Measurements from ENCODE around the gene ARHGEF5.
A peak's percentile ranks its signal among the peaks of the same experiment; 100 is the strongest.
"Not testable (repeated sequence)": the region's sequence is repeated elsewhere in the genome, so short reads cannot be mapped to it uniquely, and the experiment has no call there.

Gene ARHGEF5

DNA sequence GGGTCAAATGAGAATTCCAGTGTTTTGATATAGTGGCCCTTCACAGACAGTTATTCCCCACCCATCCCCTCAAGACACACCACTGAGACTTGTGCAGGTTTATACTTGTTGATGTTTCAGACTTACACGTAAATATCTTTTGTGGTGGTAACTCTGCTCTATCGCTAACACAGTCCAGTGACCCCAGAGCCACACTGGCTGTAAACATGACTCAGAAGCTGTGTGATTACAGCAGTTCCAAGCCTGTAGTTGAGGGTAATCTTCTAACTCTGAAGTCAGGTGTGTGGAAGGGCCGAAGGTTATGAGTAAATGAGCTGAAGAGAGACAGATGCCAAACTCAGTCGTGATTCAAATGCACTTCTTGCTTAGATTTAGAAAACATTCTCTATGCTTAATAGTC lies 28.9 kb downstream of the ARHGEF5 start:
- DNase-seq (ENCODE audit: low read depth, low spot score) = peak; percentile 60

DNA sequence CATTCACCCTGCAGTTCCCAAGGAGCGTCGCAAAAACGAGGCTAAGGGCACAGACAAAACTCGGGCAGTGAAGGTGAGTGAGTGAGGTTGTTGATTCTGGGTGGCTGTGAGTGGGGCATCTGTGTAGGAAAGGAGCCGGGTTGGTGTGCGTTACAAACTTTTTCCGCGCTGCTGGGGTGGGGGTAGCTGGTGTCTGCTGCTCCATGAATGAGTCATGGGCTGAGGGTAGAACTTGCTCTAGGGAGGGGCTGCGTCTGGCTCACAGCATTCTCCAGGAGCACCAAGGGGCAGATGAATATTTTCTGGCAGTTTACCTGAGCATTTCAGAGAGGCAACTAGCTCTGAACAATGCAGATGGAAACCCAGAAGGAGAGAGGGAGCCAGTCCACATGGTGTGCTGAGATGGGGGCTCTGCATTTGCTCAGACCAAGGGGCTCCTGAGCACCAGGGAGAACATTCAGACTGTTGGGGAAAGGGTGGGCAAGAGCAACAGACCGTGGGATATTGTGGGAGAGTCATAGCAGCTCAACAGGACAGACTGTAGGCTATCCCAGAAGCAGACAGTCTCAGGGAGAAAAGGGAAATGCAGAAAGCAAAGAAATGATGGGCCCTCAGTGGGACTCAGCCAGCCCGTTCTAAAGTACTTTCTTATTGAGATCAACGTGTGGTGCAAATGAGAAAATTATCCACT lies 29.5 kb downstream of the ARHGEF5 start:
- peak; percentile 89 for DNase-seq (ENCODE audit: low read depth, low spot score)

DNA sequence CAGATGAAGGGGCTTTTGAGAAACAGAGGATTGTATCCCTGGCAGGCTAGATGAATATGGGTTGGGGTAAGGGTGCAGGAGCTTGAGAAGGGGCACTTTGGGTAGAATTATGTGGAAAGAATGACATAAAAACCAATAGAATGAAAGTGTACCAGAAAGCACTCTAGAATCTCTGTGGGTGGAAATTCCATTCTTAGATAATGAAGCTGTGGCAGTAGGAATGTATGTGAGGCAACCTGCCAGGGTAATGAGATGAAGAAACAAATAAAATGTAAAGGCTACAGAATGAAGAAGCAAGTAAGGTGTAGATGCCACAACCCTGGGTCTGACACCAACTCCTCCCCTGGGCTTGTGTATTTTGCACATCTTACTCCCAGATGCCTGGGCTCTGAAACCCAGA lies 31.5 kb downstream of the ARHGEF5 start:
- DNase-seq (ENCODE audit: low read depth, low spot score) = peak; percentile 91

DNA sequence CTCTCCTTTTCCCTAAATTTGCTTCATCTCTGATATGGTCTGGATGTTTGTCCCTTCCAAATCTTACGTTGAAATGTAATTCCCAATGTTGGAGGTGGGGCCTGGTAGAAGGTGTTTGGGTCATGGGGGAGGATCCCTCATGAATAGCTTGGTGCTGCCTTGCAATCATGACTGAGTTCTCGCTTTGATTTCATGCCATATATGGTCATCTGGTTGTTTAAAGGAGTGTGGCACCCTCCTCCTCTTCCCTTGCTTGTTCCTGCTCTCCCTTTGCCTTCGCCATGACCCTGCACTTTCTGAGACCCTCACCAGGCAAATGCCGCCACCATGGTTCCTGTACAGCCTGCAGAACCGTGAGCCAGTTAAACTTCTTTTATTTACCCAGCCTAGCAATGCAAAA lies 33.7 kb downstream of the ARHGEF5 start:
- no peak for DNase-seq (ENCODE audit: low read depth, low spot score)

DNA sequence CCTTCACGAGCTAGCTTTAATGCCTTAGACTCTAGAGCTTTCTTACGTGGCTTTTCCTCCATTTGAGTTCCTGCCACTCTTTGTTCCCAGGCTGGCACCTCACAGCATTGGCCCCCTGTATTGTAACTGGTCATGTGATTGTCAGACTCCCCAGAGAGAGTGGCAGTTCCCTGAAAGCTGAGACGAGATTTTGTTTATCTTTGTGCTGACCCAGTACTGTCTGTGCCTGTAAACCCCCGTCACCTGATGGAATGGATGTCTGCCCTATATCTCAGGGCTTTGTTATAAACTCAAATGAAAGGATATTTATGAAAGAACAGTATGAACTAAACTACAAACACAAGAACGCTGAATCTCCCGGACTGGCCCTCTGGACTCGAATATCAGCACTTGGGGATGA lies 35.3 kb downstream of the ARHGEF5 start:
- DNase-seq (ENCODE audit: low read depth, low spot score) = no peak

DNA sequence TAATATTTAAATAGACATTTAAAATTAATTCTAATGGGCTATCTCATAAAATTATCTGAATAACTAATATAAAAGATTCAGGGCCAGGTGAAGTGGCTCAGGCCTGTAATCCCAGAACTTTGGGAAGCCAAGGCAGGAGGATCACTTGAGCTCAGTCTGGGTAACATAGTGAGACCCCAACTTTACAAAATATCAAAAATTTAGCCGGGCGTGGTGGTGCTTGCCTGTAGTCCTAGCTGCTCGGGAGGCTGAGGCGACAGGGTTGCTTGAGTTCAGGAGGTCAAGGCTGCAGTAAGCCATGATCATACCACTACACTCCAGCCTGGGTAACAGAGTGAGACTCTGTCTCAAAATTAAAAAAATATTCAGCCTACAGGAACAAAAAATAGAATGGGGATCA lies 35.8 kb downstream of the ARHGEF5 start:
- DNase-seq (ENCODE audit: low read depth, low spot score) = no peak

DNA sequence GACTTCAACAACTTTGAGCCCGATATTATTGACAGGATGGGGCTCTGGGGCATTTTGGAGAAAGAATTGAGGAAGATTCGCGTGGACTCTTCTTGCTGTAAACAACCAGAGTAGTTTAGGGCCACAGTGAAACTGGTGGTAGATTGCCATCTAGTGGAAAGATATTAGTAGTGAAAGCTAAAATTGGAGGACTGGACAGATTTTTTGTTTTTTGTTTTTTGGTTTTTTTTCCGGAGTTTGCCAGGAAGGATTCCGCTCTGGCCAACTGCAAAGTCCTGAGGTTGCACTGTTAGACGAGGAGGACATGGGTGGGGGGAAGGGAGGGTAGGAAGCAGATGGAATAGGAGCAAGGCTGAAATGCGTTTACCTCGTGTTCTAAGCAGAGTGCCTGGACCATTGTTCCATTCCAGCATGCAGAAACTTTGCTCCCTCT lies 36.6 kb downstream of the ARHGEF5 start:
- peak; percentile 71 for DNase-seq (ENCODE audit: low read depth, low spot score)

DNA sequence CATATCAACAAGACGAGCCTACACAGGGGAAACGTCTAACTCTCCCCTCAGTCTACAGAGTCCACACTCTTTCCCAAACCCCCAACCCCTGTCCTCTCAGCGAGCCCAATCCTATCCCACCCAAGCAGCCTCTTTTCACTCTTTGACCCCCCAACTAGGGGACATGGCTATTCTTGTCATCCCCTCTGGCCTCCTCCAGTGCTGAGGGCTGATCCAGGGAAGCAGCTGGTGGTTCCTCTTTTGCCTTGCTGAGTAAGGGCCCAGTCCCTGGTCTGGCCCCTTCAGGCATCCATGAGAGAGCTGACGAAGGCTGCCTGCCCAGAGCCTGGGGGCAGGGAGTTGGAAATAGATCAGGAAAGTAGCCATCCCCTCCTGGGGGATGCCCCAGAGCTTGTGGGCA lies 41.9 kb downstream of the ARHGEF5 start:
- no peak for DNase-seq (ENCODE audit: low read depth, low spot score)

DNA sequence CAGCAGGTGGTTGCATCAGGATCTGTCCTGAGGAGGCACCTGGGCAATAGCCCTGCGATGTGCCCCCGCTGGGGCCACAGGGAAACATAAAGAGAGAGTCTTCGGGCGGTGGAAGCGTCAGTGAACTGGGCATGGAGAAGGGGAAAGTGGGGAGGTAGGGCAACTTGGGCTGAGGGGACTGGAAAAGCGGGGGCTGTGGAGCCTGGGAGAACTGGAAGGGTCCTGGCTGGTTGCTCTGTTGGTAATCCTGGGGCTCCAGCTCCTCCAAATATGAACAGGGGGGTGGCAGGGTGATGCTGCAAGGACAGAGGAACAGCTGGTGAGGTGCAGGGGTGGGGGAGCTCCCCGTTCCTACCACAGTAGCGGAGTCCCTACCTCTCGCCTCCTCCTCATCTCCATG lies 43.1 kb downstream of the ARHGEF5 start:
- DNase-seq (ENCODE audit: low read depth, low spot score) = no peak

DNA sequence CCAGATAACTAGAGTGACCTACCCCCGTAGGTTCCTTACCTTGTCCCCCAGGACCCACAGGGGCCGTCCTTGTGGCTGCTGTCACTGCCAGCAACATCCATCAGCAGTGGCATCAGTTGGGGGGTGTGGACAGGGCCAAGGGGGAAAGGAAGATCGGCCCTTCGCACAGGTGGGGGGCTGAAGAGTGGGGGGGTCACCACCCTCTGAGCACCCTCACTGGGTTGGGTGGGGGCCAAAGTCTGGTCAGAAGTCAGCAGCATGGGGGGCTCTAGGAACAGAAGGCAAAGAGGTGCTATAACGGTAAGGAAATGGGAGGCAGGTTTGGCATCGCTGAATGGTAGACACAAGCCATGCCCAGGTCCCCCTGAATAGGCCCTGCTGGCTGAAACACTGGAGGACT lies 43.7 kb downstream of the ARHGEF5 start:
- no peak for DNase-seq (ENCODE audit: low read depth, low spot score)

DNA sequence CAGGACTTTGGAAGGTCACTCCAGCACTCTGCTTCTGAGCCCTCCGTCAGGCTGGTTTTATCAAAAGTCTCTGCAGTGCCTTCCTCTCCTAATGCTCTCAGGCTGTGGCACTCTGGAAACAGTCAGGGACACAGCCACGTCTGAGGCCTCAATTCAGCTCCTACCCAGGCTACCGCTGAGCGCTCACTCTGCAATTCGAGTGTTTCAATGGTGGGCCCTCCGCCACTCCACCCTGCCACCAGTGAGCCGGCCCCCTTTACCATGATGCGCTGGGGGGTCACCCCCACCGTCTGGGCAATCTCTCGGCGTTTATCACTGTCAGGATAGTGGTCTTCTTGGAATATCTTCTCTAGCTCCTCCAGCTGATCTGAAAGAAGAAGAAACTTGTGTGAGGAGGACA lies 44.7 kb downstream of the ARHGEF5 start:
- no peak for DNase-seq (ENCODE audit: low read depth, low spot score)

DNA sequence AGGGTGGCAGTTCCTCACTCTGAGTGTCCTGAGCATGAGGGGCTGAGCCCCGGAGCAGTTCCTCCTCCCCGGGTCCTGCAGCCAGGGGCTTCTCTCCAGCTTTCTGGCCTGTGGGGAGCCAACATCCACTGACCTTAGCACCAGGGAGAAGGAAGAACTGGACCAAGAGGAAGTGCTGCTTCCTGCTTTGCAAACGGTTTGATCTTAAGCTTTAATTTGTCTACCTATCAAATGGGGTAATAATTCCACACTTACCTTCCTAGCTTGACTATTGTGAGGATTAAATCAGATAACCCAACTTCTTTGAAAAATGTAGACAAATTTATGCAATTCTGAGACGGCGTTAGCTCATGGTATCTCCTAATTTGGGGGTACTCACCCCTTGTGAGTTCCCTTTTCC lies 46.3 kb downstream of the ARHGEF5 start:
- no peak for DNase-seq (ENCODE audit: low read depth, low spot score)

DNA sequence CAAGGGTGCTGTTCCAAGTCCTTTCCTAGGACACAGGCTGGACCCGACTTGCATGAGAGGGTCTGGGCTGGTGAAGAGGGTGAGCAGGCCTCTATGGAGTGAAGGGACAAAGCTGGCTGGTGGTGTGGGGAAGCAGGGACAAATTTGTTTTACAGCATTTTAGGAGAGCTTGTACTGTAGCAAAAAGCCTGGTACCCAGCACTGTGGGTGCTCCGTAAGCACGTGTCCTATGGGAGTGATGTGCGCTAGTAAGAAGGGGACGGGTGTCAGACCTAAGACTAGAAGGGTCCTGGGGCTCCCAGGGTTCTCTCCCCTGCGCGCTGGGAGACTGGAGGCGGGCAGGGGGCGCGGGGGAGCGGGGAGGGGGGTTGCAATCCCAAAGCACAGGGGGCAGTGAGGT lies 47.9 kb downstream of the ARHGEF5 start:
- no peak for DNase-seq (ENCODE audit: low read depth, low spot score)

DNA sequence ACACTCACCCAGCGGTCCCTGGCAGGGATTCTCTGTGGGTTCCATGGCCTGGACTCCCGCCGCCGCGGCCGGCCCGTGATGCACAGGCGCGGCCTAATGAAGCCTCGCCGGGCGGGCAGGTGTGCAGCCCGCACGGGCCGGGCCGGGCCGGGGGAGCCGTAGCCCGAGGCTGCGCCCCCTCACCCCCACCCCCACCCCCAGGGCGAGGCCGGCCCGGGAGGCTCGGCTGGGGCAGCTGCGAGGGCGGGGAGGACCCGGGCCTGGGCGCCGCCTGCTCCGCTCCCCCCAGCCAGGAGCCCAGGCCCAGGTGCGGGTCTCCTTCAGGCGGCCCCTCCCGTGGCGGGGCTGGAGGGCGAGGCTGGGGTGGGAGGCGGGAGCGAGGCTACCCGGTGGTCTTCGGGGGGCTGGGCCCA lies 48.5 kb downstream of the ARHGEF5 start, which contains the start of gene NOBOX:
NOBOX (minus strand) TSS at position 45 of the 413 bp plus-strand sequence.
- DNase-seq (ENCODE audit: low read depth, low spot score) = no peak

DNA sequence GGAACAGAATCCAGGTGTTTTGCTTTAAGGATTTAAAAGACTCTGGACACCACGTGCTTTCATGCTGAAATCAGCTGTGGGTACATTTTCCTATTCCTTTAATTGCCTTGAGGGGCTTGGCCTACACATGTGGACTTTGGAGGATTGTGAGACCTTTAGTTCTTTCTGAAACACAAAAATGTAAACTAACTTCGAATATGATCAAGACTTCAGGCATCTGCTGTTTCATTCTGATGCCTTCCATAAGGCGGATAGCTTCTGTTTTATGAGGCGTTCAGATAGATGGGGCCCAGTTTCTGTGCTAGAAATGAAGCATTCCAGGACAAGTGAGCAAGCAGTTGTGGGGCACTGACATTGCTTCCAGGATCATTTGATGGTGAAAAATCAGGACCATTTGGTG lies 49.7 kb downstream of the ARHGEF5 start:
- no peak for DNase-seq (ENCODE audit: low read depth, low spot score)

DNA sequence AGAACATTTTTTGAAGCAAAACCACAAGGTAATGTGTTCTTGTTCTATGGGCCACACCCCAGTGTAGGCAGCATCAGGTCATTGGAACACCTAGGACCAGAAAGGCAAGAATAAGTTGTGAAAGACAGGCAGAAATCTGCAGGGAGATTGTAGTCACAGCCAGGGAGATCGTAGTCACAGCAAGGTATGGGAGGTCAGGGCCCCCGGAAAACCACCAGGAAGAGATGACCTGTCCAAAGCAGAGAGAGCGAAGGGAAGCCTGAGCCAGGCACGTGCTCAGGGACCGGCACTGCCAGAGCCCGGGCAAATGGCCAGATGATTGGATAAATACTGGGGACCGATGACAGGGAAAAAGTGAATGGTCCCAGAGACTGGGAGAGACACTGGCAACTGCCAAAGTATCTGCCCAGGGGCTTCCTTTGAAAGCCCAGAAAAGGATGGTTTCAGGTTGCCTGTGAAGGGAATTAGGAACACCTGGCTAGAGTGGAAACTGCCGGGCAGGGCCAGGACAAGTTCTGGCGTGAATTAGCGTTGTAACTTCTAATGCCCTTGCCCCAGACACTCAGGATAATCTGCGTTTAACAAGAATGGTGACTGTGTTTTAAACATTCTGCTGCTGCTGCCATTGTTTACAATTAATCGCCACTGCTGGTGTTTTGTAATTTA lies 52.2 kb downstream of the ARHGEF5 start:
- no peak for DNase-seq (ENCODE audit: low read depth, low spot score)

DNA sequence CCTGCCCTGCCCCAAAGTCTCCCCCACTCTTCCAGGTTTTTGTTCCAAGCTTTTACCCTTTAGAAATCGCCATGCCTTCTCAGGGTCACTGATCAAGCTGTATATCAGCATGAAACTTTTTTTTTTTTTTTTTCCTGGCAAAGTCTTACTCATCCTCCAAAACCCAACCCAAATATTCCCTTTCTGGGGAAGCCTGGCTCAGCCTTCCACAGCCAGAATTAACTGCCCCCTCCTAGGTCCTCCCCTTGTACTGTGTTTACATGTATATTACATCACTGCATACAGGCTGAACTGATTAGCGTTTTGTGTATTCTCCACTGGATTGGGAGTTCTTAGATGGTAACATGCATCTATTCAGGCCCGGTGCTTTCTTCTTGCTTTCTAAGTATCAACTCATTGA lies 52.9 kb downstream of the ARHGEF5 start:
- no peak for DNase-seq (ENCODE audit: low read depth, low spot score)

DNA sequence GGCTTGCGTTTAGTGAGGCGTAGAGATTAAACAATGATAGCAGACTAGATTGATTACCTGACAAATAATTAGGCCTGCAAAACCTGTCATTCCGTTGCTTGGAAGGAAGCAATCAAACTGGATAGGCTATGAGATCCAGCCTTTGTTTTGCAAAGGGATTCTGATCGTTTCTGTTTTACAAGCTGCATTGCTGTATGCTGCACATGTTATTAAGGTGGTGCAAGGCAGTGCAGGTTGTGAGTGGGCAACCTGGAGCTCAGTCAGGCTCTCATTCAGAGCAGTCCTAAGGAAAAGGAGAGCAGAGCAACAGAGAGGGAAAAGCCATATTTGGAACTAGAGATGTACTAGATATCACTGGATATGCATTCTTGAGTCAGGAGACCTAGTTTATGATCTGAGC lies 55.2 kb downstream of the ARHGEF5 start:
- no peak for DNase-seq (ENCODE audit: low read depth, low spot score)

DNA sequence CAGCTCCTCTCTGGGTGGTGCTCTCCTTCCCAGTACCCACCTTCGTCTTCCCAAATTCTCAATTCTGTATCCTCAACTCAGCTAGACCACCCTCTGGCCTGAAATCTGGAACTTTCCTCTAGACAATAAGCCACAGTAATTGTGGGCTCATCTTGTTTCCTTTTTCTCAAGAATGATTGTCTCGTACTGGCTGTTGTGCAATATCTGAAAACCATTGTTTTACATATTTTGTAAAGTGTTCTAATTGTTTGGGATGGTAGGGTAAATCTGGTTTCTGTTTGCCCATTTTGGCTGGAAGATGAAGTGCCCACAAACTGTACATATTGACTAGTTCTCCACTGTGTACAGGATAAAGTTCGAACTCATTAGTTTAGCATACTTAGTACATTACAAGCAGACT lies 59.6 kb downstream of the ARHGEF5 start:
- no peak for DNase-seq (ENCODE audit: low read depth, low spot score)

DNA sequence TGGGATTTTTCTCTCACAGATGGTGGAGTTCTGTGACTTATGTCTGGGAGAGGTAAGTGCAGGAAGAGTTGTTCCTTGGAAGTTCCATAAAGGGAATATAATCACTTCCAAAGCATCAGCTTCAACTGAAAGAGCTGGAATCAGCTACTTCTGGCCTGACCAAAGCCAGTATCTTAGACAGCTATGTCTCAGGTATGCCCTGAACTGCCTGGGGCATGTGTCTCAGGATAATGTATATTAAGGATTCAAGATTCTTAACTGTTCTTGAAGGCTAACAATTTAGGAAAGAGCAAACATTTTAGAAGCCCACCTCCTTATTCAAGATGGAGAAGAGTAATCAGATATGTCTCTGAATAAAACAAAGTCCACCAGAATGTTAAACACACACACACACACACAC lies 60.7 kb downstream of the ARHGEF5 start:
- no peak for DNase-seq (ENCODE audit: low read depth, low spot score)

DNA sequence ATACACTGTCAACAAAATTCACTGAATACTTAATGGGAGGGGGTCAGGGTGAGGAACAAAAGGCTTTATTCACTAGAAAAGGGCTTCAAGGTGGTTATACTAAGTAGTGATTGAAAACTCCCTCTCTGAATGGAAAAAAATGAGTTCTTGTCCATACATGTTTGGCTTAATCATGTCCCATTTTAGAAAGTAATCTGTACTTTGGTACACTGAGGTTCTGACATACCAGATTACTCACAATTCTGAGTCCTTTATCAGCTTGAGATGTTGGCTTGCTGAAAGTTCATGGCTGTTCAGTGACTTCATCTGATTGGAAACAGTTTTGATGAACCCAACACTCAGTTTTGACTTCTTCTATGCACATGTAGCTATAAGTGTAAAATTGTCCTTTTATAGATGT lies 61.1 kb downstream of the ARHGEF5 start:
- no peak for DNase-seq (ENCODE audit: low read depth, low spot score)

DNA sequence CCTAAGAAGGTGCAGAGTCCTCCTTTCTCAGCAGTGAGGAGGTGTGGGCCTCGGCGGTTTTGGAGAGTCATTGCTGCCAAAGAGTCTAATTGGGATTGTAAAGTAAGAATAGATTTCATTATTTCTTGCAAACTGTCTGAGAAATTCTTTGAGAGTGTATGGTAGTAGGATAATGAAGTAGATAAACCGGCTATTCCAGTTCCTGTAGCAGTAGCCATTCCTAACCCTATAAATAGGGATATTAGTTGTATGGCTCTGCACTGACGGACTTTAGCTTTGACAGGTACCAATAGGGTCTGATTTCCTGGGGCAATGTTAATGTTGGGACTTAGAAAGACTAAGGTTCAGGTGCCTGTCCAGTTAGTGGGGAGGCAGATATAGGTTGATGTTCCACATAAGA lies 63.7 kb downstream of the ARHGEF5 start:
- DNase-seq (ENCODE audit: low read depth, low spot score) = not testable (repeated sequence)

DNA sequence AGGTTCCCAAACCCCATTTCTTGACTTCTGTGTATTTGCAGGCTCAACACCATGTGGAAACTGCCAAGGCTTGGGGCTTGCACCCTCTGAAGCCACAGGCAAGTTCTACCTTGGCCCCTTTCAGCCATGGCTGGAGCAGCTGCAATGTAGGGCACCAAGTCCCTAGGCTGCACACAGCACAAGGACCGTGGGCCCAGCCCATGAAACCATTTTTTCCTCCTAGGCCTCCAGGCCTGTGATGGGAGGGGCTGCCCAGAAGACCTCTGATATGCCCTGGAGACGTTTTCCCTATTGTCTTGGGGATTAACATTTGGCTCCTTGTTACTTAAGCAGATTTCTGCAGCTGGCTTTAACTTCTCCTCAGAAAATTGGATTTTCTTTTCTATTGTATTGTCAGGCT lies 72.3 kb downstream of the ARHGEF5 start:
- DNase-seq (ENCODE audit: low read depth, low spot score) = not testable (repeated sequence)

DNA sequence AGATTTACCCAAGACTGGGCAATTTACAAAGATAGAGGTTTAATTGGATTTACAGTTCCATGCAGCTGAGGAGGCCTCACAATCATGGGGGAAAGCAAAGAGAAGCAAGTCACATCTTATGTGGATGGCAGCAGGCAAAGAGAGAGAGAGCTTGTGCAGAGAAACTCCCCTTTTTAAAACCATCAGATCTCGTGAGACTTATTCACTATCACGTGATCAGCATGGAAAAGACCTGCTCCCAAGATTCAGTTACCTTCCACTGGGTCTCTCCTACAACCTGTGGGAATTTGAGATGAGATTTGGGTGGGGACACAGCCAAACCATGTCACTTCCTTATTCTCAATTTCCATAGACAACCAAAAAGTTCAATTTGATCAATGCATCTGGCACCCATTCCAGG lies 73.2 kb downstream of the ARHGEF5 start:
- DNase-seq (ENCODE audit: low read depth, low spot score) = no peak
